Thyroid gland (tissue), 4 donors: ENCODE measurements around the gene FSTL4.

Source experiments
- POLR2A ChIP-seq, 2 donors: fragments of 450-650 bp; IDR thresholded peaks; one replicate each; pipeline ENCODE4 v1.6.1; 2017; ENCODE audit warnings: antibody characterized with exemption in 2 of 2, mild to moderate bottlenecking in 2 of 2, moderate library complexity in 1 of 2
- TF ChIP-seq, protein P1 (sequence below), 6 experiments: fragments of 200-600 bp in 3 of 6; fragments of 450-650 bp in 3 of 6; sonication (generic) in 3 of 6; IDR thresholded peaks; one replicate each; pipeline ENCODE4 v1.5.1; 2016 to 2019; ENCODE audit warnings: antibody characterized with exemption in 6 of 6, mild to moderate bottlenecking in 2 of 6, inconsistent platforms in 1 of 6, moderate library complexity in 1 of 6

DNA sequence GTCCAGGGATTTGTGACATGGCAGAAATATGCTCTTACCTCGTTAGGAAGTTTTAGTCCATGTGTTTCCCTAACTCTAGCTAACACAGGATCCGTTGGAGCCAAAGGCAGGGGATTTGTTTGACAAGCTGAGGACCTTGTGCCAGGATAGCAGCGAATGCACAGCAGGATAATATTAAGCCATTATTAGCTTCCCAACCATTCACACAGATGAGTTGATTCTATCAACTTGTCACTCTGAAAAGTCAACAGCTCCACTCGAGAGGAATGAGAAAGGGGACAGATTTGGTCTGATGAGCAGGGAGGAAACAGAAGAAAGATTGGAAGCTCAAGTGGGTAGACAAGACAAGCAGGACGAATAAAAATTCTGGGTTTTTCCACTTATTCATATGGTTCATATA lies 106.2 kb downstream of the FSTL4 start:
- TF ChIP-seq, protein P1, sequence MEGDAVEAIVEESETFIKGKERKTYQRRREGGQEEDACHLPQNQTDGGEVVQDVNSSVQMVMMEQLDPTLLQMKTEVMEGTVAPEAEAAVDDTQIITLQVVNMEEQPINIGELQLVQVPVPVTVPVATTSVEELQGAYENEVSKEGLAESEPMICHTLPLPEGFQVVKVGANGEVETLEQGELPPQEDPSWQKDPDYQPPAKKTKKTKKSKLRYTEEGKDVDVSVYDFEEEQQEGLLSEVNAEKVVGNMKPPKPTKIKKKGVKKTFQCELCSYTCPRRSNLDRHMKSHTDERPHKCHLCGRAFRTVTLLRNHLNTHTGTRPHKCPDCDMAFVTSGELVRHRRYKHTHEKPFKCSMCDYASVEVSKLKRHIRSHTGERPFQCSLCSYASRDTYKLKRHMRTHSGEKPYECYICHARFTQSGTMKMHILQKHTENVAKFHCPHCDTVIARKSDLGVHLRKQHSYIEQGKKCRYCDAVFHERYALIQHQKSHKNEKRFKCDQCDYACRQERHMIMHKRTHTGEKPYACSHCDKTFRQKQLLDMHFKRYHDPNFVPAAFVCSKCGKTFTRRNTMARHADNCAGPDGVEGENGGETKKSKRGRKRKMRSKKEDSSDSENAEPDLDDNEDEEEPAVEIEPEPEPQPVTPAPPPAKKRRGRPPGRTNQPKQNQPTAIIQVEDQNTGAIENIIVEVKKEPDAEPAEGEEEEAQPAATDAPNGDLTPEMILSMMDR (IDR thresholded peaks at IDR 0.05) = no peak
- no peak for TF ChIP-seq POLR2A (IDR thresholded peaks at IDR 0.05)
